Endodermal cell (in vitro differentiated cells): ENCODE measurements around the gene TTR. TPM values are rescaled to one million over a fixed set of nuclear protein-coding genes. Genes with fewer than 3 reads are reported as not detected.
A peak's percentile ranks its signal among the peaks of the same experiment; 100 is the strongest.

ENCODE experiments used
- DNase-seq: peaks from one replicate; pipeline ENCODE4 v3.0.0-alpha.2; 2017
- H3K27ac ChIP-seq: 2 replicates; pipeline ENCODE4 v1.5.1; 2013; ENCODE audit warnings: mild to moderate bottlenecking, low read depth, low read length, moderate library complexity
- H3K27me3 ChIP-seq: 2 replicates; pipeline ENCODE4 v1.6.1; 2013; ENCODE audit warnings: mild to moderate bottlenecking, low read length, moderate library complexity; ENCODE audit not compliant: insufficient read depth, control insufficient read depth, poor library complexity, severe bottlenecking
- H3K36me3 ChIP-seq: 2 replicates; pipeline ENCODE4 v1.7.0; 2013; ENCODE audit warnings: mild to moderate bottlenecking, low read length, moderate library complexity; ENCODE audit not compliant: control insufficient read depth, insufficient read depth
- H3K4me1 ChIP-seq: one replicate; pipeline ENCODE4 v1.7.0; 2013; ENCODE audit warnings: low read length; ENCODE audit not compliant: control insufficient read depth, insufficient read depth
- H3K4me3 ChIP-seq: 2 replicates; pipeline ENCODE4 v1.5.1; 2013; ENCODE audit warnings: mild to moderate bottlenecking, low read length, moderate library complexity
- H3K9ac ChIP-seq: 2 replicates; pipeline ENCODE4 v1.6.1; 2013; ENCODE audit warnings: mild to moderate bottlenecking, low read length, moderate library complexity; ENCODE audit not compliant: poor library complexity, severe bottlenecking; ENCODE audit errors: extremely low read depth
- H3K9me3 ChIP-seq: 2 replicates; pipeline ENCODE4 v1.6.1; 2013; ENCODE audit warnings: mild to moderate bottlenecking, low read length, moderate library complexity; ENCODE audit not compliant: control insufficient read depth
- H3K27ac Mint-ChIP-seq: 2 replicates; pipeline ENCODE4 v1.8.0; 2020; ENCODE audit warnings: mixed read lengths
- H3K27me3 Mint-ChIP-seq: 2 replicates; pipeline ENCODE4 v1.8.0; 2021; ENCODE audit warnings: mild to moderate bottlenecking, mixed read lengths; ENCODE audit not compliant: insufficient read depth
- H3K36me3 Mint-ChIP-seq: 2 replicates; pipeline ENCODE4 v1.8.0; 2020; ENCODE audit warnings: low read depth, mixed read lengths
- H3K4me1 Mint-ChIP-seq: 2 replicates; pipeline ENCODE4 v1.8.0; 2020; ENCODE audit warnings: mixed read lengths
- H3K4me3 Mint-ChIP-seq: 2 replicates; pipeline ENCODE4 v1.8.0; 2020; ENCODE audit warnings: mild to moderate bottlenecking, moderate library complexity, mixed read lengths
- H3K9me3 Mint-ChIP-seq: 2 replicates; pipeline ENCODE4 v1.8.0; 2020; ENCODE audit warnings: mild to moderate bottlenecking, mixed read lengths
- WGBS, 2 experiments: methylation state at CpG; one replicate each; pipeline versions ENCODE4 v1.1.5 to v1.1.7; 2013; ENCODE audit warnings: missing lambda C conversion rate in 2 of 2, mixed read lengths in 1 of 2; ENCODE audit not compliant: insufficient coverage in 1 of 2, insufficient read length in 1 of 2; 5-methylcytosine and 5-hydroxymethylcytosine counted together
- total RNA-seq, 2 donors: library from RNA; stranded (reverse); fragmentation: NEBNext Ultra II Directional in 1 of 2; extraction: Animal tissue kit (Norgen Biotek cat#: 25700) in 1 of 2; gene quantifications; 2 replicates in 1 of 2; 3 replicates in 1 of 2; pipeline ENCODE4 v1.2.1, GENCODE V29; 2021
- TF ChIP-seq, protein P1 (sequence below): fragments of 200-600 bp; sonication (generic); conservative IDR thresholded peaks from 2 replicates; pipeline ENCODE4 v1.5.0; 2021; ENCODE audit warnings: antibody characterized with exemption, mild to moderate bottlenecking

Gene TTR
- total RNA-seq, 2 donors from 2014 or later: not detected

DNA sequence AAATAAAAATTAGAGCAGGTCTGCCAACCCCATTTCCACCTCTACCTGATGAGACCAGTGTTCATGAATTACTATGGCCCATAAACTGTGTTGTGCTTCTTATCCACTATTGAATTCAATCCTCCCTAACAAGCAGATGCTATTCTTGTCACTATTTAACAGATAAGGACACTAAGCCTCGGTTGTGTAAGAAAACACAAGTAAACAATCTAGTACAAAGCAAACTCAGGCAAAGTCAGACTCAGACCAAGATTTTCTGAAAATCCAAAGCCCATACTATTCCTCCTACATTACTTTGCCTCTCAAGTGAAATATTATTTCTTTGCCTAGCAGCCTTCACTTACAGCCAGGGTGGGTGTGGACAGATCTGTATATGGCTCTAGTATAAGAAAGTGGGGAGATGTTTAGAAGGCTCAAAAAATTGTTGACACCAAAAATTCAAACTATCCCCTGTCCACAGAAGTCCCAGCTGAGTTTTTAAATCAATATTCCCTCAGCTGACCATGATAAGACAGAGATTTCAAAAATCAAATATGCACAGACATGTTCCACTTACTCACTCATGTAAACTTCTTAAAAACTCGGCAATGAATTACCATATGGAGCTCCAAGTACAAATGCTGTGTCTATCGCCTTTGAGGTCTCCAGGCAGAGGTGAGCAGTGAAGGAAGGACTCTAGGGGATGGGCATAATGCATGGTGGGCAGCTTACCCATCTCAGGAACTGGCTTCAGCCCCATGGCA is 16.0 kb upstream of the TTR start:
- Mint-ChIP-seq H3K4me1 (peaks cover 49% of the 10 kb centered on the region), H3K36me3 (no peaks in the 10 kb centered on the region), H3K9me3 (no peaks in the 10 kb centered on the region), H3K27ac (no peak overlapping the region), H3K4me3 (no peak overlapping the region), H3K27me3 (peaks cover 11% of the 10 kb centered on the region)
- Histone ChIP-seq H3K4me1 (peaks cover 15% of the 10 kb centered on the region), H3K36me3 (no peaks in the 10 kb centered on the region), H3K27me3 (peaks cover 12% of the 10 kb centered on the region), H3K27ac (no peak overlapping the region), H3K9ac (no peak overlapping the region), H3K9me3 (no peaks in the 10 kb centered on the region), H3K4me3 (peak overlapping the region; percentile 3)
- TF ChIP-seq, protein P1, sequence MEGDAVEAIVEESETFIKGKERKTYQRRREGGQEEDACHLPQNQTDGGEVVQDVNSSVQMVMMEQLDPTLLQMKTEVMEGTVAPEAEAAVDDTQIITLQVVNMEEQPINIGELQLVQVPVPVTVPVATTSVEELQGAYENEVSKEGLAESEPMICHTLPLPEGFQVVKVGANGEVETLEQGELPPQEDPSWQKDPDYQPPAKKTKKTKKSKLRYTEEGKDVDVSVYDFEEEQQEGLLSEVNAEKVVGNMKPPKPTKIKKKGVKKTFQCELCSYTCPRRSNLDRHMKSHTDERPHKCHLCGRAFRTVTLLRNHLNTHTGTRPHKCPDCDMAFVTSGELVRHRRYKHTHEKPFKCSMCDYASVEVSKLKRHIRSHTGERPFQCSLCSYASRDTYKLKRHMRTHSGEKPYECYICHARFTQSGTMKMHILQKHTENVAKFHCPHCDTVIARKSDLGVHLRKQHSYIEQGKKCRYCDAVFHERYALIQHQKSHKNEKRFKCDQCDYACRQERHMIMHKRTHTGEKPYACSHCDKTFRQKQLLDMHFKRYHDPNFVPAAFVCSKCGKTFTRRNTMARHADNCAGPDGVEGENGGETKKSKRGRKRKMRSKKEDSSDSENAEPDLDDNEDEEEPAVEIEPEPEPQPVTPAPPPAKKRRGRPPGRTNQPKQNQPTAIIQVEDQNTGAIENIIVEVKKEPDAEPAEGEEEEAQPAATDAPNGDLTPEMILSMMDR: no peak
- no peak for DNase-seq
- 78 to 90% methylated on average over 2 to 3 of the region's 3 CpGs for WGBS, 2 experiments

DNA sequence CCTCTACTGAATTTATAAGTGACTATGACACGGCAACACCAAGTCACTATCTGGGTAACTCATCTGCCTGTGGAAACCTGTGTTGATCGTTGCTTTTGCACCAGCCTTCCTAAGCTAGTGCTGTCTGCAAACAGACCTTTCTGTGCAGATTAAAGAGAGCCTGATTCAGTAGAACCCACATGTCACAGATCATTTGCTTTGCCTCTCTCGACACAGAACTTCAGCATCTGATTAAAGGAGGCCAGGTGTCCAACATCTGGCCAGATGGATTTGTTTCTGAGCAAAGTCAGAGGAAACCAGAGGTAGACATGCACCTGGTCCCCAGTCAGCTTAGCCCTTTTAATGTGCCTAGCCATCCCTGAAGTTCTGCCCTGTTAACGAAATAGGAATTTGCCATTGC is 15.0 kb upstream of the TTR start:
- Mint-ChIP-seq H3K9me3 (no peaks in the 10 kb centered on the region), H3K27me3 (peaks cover 8% of the 10 kb centered on the region), H3K27ac (no peak overlapping the region), H3K4me1 (peaks cover 40% of the 10 kb centered on the region), H3K4me3 (no peak overlapping the region), H3K36me3 (no peaks in the 10 kb centered on the region)
- no peak for DNase-seq
- no peaks in the 10 kb centered on the region for H3K36me3 ChIP-seq
- H3K27ac ChIP-seq: no peak overlapping the region
- H3K9ac ChIP-seq: no peak overlapping the region
- peaks cover 12% of the 10 kb centered on the region for H3K27me3 ChIP-seq
- H3K4me1 ChIP-seq: peaks cover 15% of the 10 kb centered on the region
- H3K4me3 ChIP-seq: no peak overlapping the region
- 67 to 71% methylated on average over 4 of the region's 4 CpGs for WGBS, 2 experiments
- no peaks in the 10 kb centered on the region for H3K9me3 ChIP-seq
- TF ChIP-seq, protein P1: no peak

DNA sequence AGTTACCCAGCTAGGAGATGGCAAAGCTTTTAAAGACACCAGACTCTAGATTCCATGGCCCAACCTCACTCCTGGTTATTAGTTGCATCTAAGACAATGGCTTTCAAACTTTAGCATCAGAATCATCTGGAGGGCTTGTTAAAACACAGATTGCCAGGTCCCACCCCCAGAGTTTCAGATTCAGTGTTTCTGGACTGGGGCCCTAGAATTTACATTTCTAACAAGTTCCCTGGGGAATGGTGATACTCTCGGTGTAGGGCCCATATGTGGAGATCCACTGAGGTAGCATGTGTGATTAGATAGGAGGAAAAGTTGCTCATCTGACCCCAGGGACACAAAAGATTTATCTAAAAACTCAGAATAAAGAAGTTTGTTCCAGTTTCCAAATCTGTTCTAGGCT is 14.5 kb upstream of the TTR start:
- Histone ChIP-seq H3K9ac (no peak overlapping the region), H3K36me3 (no peaks in the 10 kb centered on the region), H3K9me3 (no peaks in the 10 kb centered on the region), H3K4me3 (no peak overlapping the region), H3K4me1 (peaks cover 13% of the 10 kb centered on the region), H3K27ac (no peak overlapping the region), H3K27me3 (peaks cover 12% of the 10 kb centered on the region)
- no peak overlapping the region for H3K27ac Mint-ChIP-seq
- peaks cover 34% of the 10 kb centered on the region for H3K4me1 Mint-ChIP-seq
- TF ChIP-seq, protein P1: no peak
- no peak overlapping the region for H3K4me3 Mint-ChIP-seq
- H3K9me3 Mint-ChIP-seq: no peaks in the 10 kb centered on the region
- H3K36me3 Mint-ChIP-seq: no peaks in the 10 kb centered on the region
- H3K27me3 Mint-ChIP-seq: peaks cover 8% of the 10 kb centered on the region
- no peak for DNase-seq
- 91 to 100% methylated on average over 1 of the region's 1 CpG for WGBS, 2 experiments
